CD4-positive, alpha-beta memory T cell (primary cell): Measurements from ENCODE around the gene PVALEF. TPM values are rescaled to one million over a fixed set of nuclear protein-coding genes. Genes with fewer than 3 reads are reported as not detected.

Experiments used
- CTCF ChIA-PET: fragments of 350-600 bp; sonication (Branson Sonifier 250); formaldehyde crosslinking; loops from one replicate; lab custom pipeline; 2021; ENCODE audit warnings: inconsistent platforms; ENCODE audit not compliant: partially characterized antibody; lab: Charles Lee
- POLR2A ChIA-PET: fragments of 350-600 bp; sonication (Branson Sonifier 250); formaldehyde crosslinking; loops from one replicate; lab custom pipeline; 2021; ENCODE audit not compliant: partially characterized antibody; lab: Charles Lee
- DNase-seq, 5 donors: peaks; one replicate each; pipeline versions ENCODE4 v3.0.0 to v3.0.0-alpha.2; 2020 to 2022; ENCODE audit warnings: mixed read lengths in 1 of 5
- H3K27ac ChIP-seq: one replicate; pipeline ENCODE4 v1.7.0; 2013; ENCODE audit warnings: low read depth, low read length
- H3K27me3 ChIP-seq: 2 replicates; pipeline ENCODE4 v1.7.0; 2013; ENCODE audit warnings: mild to moderate bottlenecking, low read length, moderate library complexity; ENCODE audit not compliant: insufficient read depth
- H3K36me3 ChIP-seq: 2 replicates; pipeline ENCODE4 v1.7.0; 2013; ENCODE audit warnings: mild to moderate bottlenecking, low read length, moderate library complexity; ENCODE audit not compliant: insufficient read depth
- H3K4me1 ChIP-seq: 2 replicates; pipeline ENCODE4 v1.7.0; 2013; ENCODE audit warnings: mild to moderate bottlenecking, low read length, moderate library complexity; ENCODE audit not compliant: insufficient read depth
- H3K4me3 ChIP-seq, 2 donors: one replicate each; pipeline ENCODE4 v1.7.0; 2013; ENCODE audit warnings: low read length in 2 of 2, mild to moderate bottlenecking in 1 of 2
- H3K9me3 ChIP-seq, 2 donors: one replicate each; pipeline ENCODE4 v1.7.0; 2013; ENCODE audit warnings: low read length in 2 of 2, control low read depth in 1 of 2; ENCODE audit not compliant: control insufficient read depth in 1 of 2
- H3K27ac Mint-ChIP-seq, 7 donors: one replicate each; pipeline ENCODE4 v1.8.0; 2020 to 2021; ENCODE audit warnings: mixed read lengths in 7 of 7, mild to moderate bottlenecking in 6 of 7, inconsistent platforms in 3 of 7, moderate library complexity in 3 of 7
- H3K27me3 Mint-ChIP-seq, 2 donors: one replicate each; pipeline ENCODE4 v1.8.0; 2020 to 2021; ENCODE audit warnings: mixed read lengths in 2 of 2
- H3K36me3 Mint-ChIP-seq, 2 donors: one replicate each; pipeline ENCODE4 v1.8.0; 2020 to 2021; ENCODE audit warnings: mixed read lengths in 2 of 2, inconsistent platforms in 1 of 2, mild to moderate bottlenecking in 1 of 2
- H3K4me1 Mint-ChIP-seq, 4 donors: one replicate each; pipeline ENCODE4 v1.8.0; 2020 to 2021; ENCODE audit warnings: mixed read lengths in 4 of 4, mild to moderate bottlenecking in 1 of 4
- H3K4me3 Mint-ChIP-seq, 8 donors: one replicate each; pipeline ENCODE4 v1.8.0; 2020 to 2021; ENCODE audit warnings: mixed read lengths in 8 of 8, mild to moderate bottlenecking in 7 of 8, moderate library complexity in 6 of 8, inconsistent platforms in 3 of 8
- H3K9me3 Mint-ChIP-seq, 8 donors: one replicate each; pipeline ENCODE4 v1.8.0; 2020 to 2021; ENCODE audit warnings: mixed read lengths in 8 of 8, mild to moderate bottlenecking in 5 of 8, inconsistent platforms in 3 of 8, moderate library complexity in 1 of 8
- intact Hi-C: fragments of 100-400 bp; cut with micrococcal nuclease; formaldehyde crosslinking; loops from one replicate; pipeline ENCODE4 v1.15.1; 2023
- polyA plus RNA-seq, 2 donors: library from polyadenylated mRNA; unstranded; fragments of 300-500 nt; fragmentation: Illumina TruSeq; gene quantifications; one replicate each; pipeline ENCODE4 v1.2.3, GENCODE V29; 2021
- total RNA-seq, 2 experiments: library from RNA; stranded (reverse); gene quantifications; one replicate each; pipeline ENCODE4 v1.2.3, GENCODE V29; 2021

The PVALEF gene
- total and polyA plus RNA-seq, 4 experiments from 2014 or later: not detected

- Mint-ChIP-seq H3K36me3 (no peaks in the 10 kb centered on the region), H3K27me3 (peaks cover 2% of the 10 kb centered on the region in 2 donors), H3K4me3 (no peak overlapping the region), H3K27ac (peak overlapping the region in 1 of 7 donors; percentile 93), H3K9me3 (no peaks in the 10 kb centered on the region), H3K4me1 (peaks cover 0 to 6% (median 3%) of the 10 kb centered on the region in 4 donors)
- ChIA-PET POLR2A (no interaction called here), CTCF (interaction anchor here (1.1 kb wide), 1 partner anchor 97 kb away, joined by 3 read pairs; no protein-coding TSS in a partner anchor)
- H3K36me3 ChIP-seq: no peaks in the 10 kb centered on the region
- no peak overlapping the region for H3K4me3 ChIP-seq
- H3K4me1 ChIP-seq: no peaks in the 10 kb centered on the region
- no peak overlapping the region for H3K27ac ChIP-seq
- intact Hi-C loops: no loop called here
- DNase-seq: no peak
- no peaks in the 10 kb centered on the region for H3K9me3 ChIP-seq
- H3K27me3 ChIP-seq: no peaks in the 10 kb centered on the region
Observed at GRCh38 chr17:81120149-81120484, 45.2 kb upstream of the PVALEF start.

- Mint-ChIP-seq H3K4me1 (peaks cover 0 to 6% (median 3%) of the 10 kb centered on the region in 4 donors), H3K27me3 (peaks cover 2% of the 10 kb centered on the region in 2 donors), H3K9me3 (no peaks in the 10 kb centered on the region), H3K27ac (peak overlapping the region in 1 of 7 donors; percentile 42), H3K4me3 (no peak overlapping the region), H3K36me3 (no peaks in the 10 kb centered on the region)
- Histone ChIP-seq H3K27ac (no peak overlapping the region), H3K4me1 (no peaks in the 10 kb centered on the region), H3K27me3 (no peaks in the 10 kb centered on the region), H3K9me3 (no peaks in the 10 kb centered on the region), H3K4me3 (no peak overlapping the region), H3K36me3 (no peaks in the 10 kb centered on the region)
- DNase-seq: no peak
- intact Hi-C loops: no loop called here
- POLR2A ChIA-PET: no interaction called here
- CTCF ChIA-PET: interaction anchor here (1.1 kb wide), 1 partner anchor 98 kb away, joined by 3 read pairs; no protein-coding TSS in a partner anchor
Observed at GRCh38 chr17:81120695-81121621, 44.3 kb upstream of the PVALEF start.

- CTCF ChIA-PET: no interaction called here
- DNase-seq: no peak
- no peak overlapping the region for H3K27ac Mint-ChIP-seq
- Histone ChIP-seq H3K36me3 (no peaks in the 10 kb centered on the region), H3K9me3 (no peaks in the 10 kb centered on the region), H3K27ac (no peak overlapping the region), H3K27me3 (no peaks in the 10 kb centered on the region), H3K4me1 (no peaks in the 10 kb centered on the region), H3K4me3 (no peak overlapping the region)
- no peak overlapping the region for H3K4me3 Mint-ChIP-seq
- H3K4me1 Mint-ChIP-seq: peaks cover 0 to 6% (median 3%) of the 10 kb centered on the region in 4 donors
- peaks cover 2% of the 10 kb centered on the region in 2 donors for H3K27me3 Mint-ChIP-seq
- no peaks in the 10 kb centered on the region for H3K36me3 Mint-ChIP-seq
- POLR2A ChIA-PET: no interaction called here
- intact Hi-C loops: no loop called here
- H3K9me3 Mint-ChIP-seq: no peaks in the 10 kb centered on the region
Observed at GRCh38 chr17:81121841-81122733, 43.2 kb upstream of the PVALEF start.

GRCh38 chr17:81123052-81124048 is 42.0 kb upstream of the PVALEF start:
- no peaks in the 10 kb centered on the region for H3K9me3 Mint-ChIP-seq
- no peak overlapping the region for H3K4me3 ChIP-seq
- no peak for DNase-seq
- intact Hi-C loops: no loop called here
- no peaks in the 10 kb centered on the region for H3K4me1 ChIP-seq
- H3K4me3 Mint-ChIP-seq: no peak overlapping the region
- H3K9me3 ChIP-seq: no peaks in the 10 kb centered on the region
- H3K36me3 ChIP-seq: no peaks in the 10 kb centered on the region
- H3K27me3 Mint-ChIP-seq: peaks cover 0 to under 1% of the 10 kb centered on the region in 2 donors
- H3K27ac ChIP-seq: no peak overlapping the region
- peaks cover 0 to 6% (median 3%) of the 10 kb centered on the region in 4 donors for H3K4me1 Mint-ChIP-seq
- H3K27me3 ChIP-seq: no peaks in the 10 kb centered on the region
- CTCF ChIA-PET: no interaction called here
- H3K27ac Mint-ChIP-seq: no peak overlapping the region
- POLR2A ChIA-PET: no interaction called here
- no peaks in the 10 kb centered on the region for H3K36me3 Mint-ChIP-seq

GRCh38 chr17:81124377-81124776 is 40.9 kb upstream of the PVALEF start:
- Histone ChIP-seq H3K27me3 (no peaks in the 10 kb centered on the region), H3K4me1 (no peaks in the 10 kb centered on the region), H3K9me3 (no peaks in the 10 kb centered on the region), H3K4me3 (no peak overlapping the region), H3K27ac (no peak overlapping the region), H3K36me3 (no peaks in the 10 kb centered on the region)
- Mint-ChIP-seq H3K36me3 (no peaks in the 10 kb centered on the region), H3K27me3 (no peaks in the 10 kb centered on the region), H3K27ac (no peak overlapping the region), H3K4me1 (peaks cover 0 to 5% (median under 1%) of the 10 kb centered on the region in 4 donors), H3K4me3 (no peak overlapping the region), H3K9me3 (no peaks in the 10 kb centered on the region)
- intact Hi-C loops: no loop called here
- ChIA-PET CTCF (no interaction called here), POLR2A (no interaction called here)
- DNase-seq: no peak

GRCh38 chr17:81125573-81126081 is 39.7 kb upstream of the PVALEF start:
- H3K4me1 Mint-ChIP-seq: no peaks in the 10 kb centered on the region
- H3K4me3 Mint-ChIP-seq: no peak overlapping the region
- CTCF ChIA-PET: no interaction called here
- Histone ChIP-seq H3K4me3 (no peak overlapping the region), H3K9me3 (no peaks in the 10 kb centered on the region), H3K27ac (no peak overlapping the region), H3K4me1 (no peaks in the 10 kb centered on the region), H3K36me3 (no peaks in the 10 kb centered on the region), H3K27me3 (no peaks in the 10 kb centered on the region)
- POLR2A ChIA-PET: no interaction called here
- intact Hi-C loops: no loop called here
- no peak for DNase-seq
- no peaks in the 10 kb centered on the region for H3K27me3 Mint-ChIP-seq
- H3K9me3 Mint-ChIP-seq: no peaks in the 10 kb centered on the region
- no peaks in the 10 kb centered on the region for H3K36me3 Mint-ChIP-seq
- no peak overlapping the region for H3K27ac Mint-ChIP-seq
